ENCODE measurements around the gene FGGY.

DNA sequence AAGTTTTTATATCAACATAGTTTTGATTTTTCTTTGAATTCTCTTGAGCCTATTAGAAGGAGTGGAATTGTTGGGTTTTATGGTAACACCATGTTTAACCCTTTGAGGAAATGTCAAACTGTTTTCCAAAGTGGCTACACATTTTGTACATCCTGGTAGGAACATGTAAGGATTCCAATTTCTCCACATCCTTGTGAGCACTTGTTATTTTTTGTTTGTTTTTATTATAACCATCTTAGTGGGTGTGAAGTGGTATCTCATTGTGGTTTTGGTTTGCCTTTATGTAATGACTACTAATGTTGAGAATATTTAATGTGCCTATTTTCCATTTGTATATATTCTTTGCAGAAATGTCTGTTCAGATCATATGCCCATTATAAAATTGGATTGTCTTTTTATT, 120.5 kb downstream of the FGGY start:
- TF ChIP-seq, protein P1, sequence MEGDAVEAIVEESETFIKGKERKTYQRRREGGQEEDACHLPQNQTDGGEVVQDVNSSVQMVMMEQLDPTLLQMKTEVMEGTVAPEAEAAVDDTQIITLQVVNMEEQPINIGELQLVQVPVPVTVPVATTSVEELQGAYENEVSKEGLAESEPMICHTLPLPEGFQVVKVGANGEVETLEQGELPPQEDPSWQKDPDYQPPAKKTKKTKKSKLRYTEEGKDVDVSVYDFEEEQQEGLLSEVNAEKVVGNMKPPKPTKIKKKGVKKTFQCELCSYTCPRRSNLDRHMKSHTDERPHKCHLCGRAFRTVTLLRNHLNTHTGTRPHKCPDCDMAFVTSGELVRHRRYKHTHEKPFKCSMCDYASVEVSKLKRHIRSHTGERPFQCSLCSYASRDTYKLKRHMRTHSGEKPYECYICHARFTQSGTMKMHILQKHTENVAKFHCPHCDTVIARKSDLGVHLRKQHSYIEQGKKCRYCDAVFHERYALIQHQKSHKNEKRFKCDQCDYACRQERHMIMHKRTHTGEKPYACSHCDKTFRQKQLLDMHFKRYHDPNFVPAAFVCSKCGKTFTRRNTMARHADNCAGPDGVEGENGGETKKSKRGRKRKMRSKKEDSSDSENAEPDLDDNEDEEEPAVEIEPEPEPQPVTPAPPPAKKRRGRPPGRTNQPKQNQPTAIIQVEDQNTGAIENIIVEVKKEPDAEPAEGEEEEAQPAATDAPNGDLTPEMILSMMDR (IDR thresholded peaks at IDR 0.05; ENCODE audit: insufficient read depth, low read length, poor library complexity, severe bottlenecking), result no peak
- no peak for TF ChIP-seq EZH2phosphoT487 (conservative IDR thresholded peaks at IDR 0.05; ENCODE audit: low read length)
